CD4-positive, alpha-beta T cell treated with Interleukin-21 for 1 hour (primary cell): ENCODE measurements around the gene MUCL3.
A peak's percentile ranks its signal among the peaks of the same experiment; 100 is the strongest.
"Not testable (repeated sequence)": the region's sequence is repeated elsewhere in the genome, so short reads cannot be mapped to it uniquely, and the experiment has no call there.

ENCODE experiments used
- DNase-seq: peaks from one replicate; pipeline ENCODE4 v3.0.0-alpha.2; 2020

Gene MUCL3

DNA sequence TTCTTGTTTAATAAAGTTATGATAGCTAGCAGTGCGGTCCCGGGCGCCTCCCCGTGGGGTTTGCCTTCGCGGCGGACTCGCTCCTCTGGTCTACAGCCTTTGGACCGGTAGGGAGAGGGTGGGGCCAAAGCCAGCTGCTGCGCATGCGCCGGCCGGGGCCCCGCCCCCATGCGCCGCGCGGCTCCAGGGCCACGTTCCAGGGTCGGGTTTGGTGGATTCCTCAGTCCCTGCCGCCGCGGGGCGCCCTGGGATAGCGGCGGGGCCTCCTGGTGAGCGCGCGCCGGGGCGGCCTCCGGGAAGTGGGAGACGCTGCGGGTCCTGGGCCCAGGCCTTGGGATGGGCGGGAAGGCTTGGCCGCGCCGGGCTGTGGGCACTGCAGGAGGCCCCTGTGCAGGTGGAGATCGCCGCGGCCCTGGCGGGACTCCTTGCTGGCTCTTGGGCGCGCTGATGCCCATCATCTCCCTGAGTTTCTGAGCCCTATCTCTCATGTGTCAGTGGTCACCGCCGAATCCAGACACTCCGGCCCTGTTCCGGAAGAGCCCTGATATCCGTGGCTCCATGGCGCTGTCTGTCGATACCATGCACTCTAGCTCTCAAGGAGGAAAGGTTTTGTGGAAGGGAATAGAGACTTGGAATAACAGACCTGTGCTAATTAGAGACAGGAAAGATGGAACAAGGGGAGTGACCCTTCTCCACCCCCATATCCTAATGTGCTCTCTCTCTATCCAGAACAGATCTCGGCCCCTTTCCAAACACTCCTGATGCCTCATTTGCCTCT lies 26.5 kb upstream of the MUCL3 start, which contains the start of gene VARS2:
Gene VARS2, plus strand, starts transcription at position 163 of the 778 bp plus-strand sequence. Its CDS starts 599 bp downstream, at position 762.
- peak; percentile 91 for DNase-seq

DNA sequence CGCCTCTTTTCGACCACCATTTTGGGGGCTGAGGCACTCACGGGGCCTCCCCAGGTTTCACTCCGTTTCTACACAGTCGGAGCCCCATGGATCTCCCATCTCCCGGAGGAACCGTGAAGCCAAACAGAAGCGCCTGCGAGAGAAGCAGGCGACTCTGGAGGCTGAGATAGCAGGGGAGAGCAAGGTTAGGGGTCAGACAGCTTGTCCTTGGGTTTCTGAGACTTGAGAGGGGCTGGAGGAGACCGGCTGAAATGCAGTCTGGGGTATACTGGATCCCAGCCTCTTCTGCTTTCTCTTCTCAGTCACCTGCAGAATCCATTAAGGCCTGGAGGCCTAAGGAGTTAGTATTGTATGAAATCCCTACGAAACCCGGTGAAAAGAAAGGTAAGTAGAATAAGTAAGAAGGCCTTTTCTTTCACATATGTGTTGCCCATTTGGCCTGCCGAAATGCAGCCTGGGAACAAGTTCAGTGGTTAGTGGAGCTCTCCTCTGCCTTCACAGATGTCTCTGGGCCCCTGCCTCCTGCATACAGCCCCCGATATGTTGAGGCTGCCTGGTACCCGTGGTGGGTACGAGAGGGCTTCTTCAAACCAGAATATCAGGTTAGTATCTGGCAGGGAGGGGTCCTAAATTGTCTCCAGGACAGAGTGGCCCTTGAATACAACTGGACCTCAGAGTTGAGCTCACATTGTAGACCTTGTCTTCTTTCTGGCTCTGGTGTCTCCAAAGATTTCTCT lies 25.8 kb upstream of the MUCL3 start:
- DNase-seq, result no peak

DNA sequence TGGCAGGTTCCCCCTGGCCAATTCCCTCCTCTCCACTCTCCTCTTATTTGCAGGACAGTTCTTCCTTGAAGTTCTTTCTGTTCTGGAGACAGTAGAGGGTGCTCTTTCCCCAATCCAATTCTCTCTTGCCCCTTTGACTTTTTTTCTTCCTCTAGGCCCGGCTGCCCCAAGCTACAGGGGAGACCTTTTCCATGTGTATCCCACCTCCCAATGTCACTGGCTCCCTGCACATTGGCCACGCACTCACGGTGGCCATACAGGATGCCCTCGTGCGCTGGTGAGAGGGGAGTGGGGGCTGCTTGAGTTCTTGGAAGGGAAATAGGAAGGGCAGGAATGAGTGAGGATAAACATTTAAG lies 25.2 kb upstream of the MUCL3 start:
- DNase-seq, result peak; percentile 45

DNA sequence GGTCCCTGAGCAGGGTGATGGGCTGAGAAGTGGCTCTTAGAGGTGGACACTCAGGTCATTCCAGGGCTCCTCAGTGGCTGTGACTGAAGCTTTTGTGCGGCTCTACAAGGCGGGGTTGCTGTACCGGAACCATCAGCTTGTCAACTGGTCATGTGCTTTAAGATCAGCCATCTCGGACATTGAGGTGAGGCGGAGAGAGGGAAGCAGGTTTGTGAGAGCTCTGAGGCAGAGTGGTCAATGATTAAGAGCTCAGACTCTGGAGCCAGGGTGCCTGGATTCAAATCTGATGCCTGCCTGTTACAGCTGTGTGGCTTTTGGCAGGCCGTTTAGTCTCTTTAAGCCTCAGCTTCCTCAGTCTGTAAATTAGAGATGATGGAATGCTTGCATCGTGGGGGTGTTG lies 23.7 kb upstream of the MUCL3 start:
- no peak for DNase-seq

DNA sequence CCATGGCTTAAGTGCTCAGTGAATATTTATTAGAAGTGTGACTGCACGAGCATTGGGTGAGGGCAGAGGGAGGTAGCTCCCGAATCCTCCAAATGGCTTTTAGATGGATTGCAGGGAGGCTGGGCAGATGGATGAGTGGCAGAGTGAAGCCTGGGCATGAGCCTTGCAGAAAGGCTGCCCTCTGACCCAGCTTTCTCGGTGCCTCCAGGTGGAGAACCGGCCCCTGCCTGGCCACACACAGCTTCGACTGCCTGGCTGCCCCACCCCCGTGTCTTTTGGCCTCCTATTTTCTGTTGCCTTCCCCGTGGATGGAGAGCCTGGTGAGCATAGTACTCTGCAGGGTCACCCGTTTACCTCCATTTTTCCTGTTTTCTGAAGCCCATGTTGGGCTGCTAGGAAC lies 23.3 kb upstream of the MUCL3 start:
- no peak for DNase-seq

DNA sequence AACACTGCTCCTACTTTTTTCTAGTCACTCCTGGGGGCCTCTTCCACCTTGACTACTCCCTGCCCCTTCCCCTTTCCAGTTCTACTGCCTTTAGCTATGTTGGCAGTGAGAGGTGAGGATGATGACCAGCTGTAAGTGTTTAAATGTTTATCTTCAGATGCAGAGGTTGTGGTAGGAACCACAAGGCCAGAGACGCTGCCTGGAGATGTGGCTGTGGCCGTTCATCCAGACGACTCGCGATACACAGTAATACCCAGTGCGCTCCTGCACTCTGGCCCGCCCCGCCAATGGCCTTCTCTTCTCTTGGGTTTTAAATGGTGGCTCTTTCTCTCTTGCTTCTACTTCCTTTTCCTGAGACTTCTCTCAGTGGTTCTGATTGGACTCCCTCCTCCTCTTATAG lies 22.1 kb upstream of the MUCL3 start:
- no peak for DNase-seq

DNA sequence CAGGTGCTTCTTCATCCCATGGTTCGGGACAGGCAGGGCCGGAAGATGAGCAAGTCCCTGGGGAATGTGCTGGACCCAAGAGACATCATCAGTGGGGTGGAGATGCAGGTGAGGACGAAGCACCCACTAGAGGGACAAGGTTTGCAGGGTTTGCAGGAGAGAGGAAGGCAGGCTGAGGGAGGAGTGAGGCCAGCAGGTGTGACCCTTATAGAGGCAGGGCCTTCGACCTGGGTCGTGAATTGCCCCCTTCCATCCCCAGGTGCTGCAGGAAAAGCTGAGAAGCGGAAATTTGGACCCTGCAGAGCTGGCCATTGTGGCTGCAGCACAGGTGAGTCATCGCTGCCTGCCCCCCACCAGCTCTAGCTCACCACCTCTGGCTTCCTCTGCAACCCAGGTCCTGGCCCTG lies 18.3 kb upstream of the MUCL3 start:
- no peak for DNase-seq

DNA sequence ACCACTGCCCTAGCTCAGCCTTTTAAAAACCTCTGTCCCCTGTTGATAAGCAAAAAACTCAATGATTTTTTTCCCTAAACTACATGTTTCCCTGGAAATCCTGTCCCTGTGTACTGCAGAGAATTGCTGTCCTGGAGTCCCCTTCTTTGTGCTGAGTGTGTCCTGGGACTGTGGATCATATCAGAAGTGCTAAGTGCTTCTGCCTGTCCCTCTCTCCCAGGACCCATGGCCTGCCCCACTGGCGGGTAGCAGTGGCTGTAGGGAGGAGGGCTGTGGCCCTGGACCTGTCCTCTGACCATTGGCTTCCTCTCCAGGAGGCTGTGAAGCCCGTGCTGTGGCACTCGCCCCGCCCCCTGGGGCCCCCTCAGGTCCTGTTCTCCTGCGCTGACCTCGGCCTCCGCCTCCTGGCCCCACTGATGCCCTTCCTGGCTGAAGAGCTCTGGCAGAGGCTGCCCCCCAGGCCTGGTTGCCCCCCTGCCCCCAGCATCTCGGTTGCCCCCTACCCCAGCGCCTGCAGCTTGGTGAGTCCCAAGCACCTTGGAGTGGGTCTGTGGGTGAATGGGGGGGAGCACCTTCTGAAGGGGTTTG lies 16.6 kb upstream of the MUCL3 start:
- not testable (repeated sequence) for DNase-seq

DNA sequence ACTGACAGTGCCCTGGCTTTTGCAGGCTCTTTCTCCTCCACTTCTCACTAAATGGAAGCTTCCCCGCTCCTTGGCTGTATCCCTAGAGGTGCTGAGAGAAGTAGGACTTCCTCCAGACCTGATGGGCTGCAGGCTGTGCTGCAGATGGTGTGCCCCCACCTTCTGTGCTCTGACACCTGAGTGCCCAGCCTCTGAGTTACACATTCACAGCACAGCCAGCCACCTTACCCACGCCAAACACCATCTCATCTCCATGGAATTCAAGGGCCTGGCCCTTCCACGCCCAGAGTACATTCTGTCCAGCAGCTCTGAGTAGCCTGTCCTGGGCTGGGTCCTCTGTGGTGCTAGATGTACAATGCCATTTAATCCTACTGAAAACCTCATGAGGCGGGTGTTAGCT lies 14.1 kb upstream of the MUCL3 start:
- DNase-seq, result no peak

DNA sequence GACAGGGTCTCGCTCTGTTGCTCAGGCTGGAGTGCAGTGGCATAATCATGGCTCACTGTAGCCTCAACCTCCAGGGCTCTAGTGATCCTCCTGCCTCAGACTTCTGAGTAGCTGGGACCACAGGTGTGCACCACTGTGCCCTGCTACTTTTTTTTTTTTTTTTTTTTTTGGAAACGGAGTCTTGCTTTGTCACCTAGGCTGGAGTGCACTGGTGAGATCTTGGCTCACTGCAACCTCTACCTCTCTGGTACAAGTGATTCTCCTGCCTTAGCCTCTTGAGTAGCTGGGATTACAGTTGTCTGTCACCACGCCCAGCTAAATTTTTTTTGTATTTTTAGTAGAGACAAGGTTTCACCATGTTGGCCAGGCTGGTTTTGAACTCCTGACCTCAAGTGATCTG lies 13.7 kb upstream of the MUCL3 start:
- not testable (repeated sequence) for DNase-seq

DNA sequence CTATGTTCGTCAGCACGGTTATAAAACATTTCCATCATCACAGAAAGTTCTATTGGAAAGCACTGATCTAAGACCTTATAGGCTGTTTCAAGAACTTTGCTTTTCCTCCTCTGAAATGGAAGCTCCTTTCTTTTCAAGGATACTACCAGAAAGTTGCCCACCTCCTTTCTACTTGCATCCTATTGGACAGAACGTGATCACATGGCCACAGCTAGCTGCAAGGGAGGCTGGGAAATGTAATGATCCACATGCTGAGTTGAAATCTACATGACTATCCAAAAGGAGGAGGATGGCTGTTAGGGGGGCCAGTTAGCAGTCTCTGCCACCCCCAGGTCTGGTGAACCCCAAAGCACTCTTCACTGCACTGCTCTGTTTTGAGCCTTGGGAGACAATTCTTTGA lies 12.1 kb upstream of the MUCL3 start:
- DNase-seq, result no peak

DNA sequence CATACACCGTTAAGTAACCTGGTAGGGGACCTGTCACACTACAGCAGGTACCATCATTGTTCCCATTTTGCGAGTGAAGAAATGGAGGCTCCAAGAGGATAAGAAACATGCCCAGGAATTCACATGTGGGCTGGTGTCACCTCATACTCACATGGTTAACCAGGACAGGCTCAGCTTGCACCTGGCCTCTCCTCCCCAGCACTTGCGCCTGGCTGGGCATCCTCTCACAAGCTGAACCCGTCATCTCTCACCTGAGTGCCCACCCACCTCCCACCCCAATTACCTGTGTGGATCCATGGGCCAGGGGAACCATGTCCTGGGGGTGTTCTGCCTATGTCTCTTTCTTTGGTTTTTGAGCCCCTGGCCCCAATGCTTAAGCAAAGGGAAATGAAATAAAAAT lies 10.3 kb upstream of the MUCL3 start:
- no peak for DNase-seq

DNA sequence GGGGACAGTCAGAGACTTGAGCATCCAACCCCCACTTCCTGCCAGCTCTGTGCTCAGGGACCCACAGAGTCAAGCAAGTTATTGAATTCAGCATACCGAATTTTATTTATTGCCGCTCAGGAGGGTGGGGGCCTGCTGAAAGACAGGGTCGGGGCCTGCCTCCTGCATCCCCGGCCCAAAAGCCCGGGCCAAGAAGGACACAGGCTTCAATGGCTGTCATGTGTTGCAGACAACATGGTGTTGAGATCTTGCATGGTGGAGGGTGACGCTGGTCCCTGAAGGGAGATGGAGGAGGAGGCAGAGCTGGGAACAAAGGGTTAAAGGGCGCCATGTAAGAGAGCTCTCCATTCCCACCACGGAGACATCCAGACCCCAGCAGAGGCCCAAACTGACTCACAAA lies 9.5 kb upstream of the MUCL3 start:
- DNase-seq, result no peak

DNA sequence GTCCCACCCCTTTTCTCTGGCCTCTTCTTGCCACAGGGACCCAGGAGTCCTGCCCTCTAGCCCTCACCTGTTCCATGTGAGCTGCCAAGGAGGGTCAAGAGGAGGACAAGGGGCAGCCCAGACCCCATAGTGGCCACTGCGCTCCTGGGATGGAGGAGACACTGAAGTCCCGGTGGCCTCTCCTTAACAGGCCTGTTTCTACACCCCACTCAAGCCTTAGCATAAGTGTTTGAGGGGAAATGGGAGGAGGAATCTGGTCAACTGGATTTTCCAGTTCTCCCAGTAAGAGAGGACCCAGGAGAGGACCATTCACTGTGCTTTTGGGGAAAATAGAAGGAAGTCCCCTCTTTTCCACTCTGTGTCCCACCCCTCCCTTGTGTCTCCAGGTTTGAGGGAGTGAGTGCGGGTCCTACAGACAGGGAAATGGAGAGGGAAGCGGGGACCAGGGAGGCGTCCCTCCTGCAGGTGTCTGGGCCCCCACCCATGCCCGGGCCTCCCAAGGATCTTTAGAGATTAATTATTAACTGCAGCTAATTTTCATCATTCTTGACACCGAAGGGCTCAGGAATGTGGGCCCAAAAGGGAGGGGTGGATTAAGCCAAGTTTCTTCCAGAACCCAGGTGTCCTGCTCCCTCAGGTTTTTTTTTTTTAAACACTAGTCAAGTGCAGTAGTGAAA lies 8.7 kb upstream of the MUCL3 start, which contains the start of gene SFTA2:
Gene SFTA2, minus strand, starts transcription at position 202 of the 677 bp plus-strand sequence. Its CDS starts 74 bp downstream, at position 128.
- no peak for DNase-seq

DNA sequence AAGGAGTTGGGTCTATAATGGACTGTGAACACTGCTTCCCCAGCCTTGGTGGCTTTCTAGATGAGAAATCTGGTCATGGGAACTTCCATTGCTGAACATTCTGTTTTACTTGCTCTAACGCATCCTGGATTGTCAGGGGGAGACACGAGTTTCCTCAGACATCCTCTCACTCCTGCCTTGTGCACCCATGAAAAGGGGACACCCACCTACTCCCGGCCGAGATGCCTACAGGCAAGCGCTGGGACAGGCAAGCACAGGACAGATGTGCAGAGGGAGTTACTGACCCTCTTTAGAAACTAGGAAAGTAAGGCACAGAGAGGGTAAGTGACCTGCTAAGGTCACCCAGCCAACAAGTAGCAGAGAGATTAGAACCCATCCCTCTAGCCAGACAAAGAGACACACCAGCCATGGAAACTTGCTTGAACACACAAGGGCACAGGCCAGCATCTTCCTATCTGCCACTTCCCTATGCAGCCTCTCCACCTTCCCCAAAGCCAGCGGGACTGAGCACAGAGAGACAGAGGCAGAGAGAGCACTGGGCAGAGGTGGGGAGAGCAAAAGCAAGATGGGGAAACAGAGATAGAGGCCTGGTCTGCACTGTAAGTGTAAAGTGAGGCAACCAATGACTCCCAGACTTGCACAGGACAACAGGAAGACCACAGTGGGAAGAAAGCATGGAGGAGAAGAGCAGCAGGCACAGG lies 8.0 kb upstream of the MUCL3 start:
- DNase-seq, result no peak

DNA sequence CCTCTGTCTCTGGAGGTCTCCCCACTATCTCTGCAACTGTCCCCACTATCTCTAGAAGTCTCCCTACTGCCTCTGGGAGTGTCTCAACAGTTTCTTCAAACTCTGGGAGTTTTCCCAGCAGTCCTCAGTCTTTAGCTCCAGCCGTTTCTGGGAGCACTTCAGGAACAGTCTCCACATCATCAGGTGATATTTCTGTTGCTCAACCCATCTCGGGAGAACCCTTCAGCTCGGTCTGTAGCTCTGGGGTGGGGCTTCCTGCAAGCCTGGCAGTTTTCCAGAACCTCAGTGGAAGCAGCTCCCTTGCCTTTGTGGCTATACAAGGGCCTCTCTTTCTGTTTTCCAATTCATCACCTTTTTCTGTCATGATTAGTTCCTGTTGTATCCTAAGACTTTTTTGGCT lies 5.8 kb upstream of the MUCL3 start:
- no peak for DNase-seq

DNA sequence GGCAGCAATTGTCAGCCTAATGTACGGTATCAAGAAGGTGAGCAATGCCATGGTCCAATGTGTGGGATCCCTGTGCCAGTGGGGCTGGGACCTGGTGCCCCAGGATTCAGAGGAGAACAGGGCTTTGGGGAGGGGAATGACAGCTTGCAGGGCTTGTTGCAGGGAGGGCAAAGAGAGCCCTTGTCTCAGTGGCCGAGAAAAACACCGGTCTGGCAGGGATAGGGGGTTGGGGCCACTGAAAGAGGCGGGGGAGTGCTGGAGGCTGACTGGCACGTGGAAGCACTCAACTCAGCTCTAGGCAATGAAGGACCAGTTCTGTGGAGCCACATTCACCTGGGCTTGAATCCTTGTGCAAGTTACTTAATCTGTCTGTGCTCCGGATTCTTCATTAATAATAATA lies 3.5 kb upstream of the MUCL3 start:
- no peak for DNase-seq

DNA sequence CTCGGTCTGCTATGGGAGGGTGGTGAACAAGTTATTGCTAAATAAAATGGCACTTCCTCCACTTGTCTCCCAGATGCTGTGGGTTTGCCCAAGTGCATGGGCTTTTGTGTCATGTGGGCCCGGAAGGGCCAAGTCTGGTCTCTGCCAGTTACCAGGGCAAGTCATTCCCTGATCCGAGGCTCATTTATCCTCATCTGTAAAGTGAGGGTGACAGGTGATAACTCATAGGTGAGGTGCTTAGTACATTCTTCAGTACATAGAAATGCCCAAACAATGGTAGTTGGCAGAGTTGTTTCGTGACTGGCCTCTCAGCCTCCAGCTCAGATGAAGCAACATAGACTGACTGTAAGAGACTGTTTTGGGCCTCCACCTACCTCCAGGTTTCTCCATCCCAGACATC lies 2.0 kb upstream of the MUCL3 start:
- DNase-seq, result no peak

DNA sequence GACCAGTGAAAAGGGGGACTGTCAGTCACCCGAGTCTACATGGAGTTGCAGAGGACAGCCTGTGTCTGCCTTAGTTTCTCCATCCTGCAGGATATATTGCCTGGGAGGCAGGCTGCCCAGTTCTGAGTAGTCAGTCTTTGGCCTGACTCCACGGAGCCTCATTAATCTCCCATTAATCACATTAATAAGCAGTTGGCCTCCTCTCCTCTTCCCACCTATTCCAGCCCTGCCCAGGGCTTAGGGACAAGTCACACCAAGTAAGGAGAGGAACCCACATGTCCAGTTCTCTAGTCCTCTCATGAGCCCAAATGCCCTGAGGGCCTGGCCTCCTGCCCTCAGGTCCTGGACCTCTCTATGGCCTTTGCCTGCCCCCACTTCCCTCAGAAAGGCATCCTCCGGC lies 1.3 kb upstream of the MUCL3 start:
- no peak for DNase-seq

DNA sequence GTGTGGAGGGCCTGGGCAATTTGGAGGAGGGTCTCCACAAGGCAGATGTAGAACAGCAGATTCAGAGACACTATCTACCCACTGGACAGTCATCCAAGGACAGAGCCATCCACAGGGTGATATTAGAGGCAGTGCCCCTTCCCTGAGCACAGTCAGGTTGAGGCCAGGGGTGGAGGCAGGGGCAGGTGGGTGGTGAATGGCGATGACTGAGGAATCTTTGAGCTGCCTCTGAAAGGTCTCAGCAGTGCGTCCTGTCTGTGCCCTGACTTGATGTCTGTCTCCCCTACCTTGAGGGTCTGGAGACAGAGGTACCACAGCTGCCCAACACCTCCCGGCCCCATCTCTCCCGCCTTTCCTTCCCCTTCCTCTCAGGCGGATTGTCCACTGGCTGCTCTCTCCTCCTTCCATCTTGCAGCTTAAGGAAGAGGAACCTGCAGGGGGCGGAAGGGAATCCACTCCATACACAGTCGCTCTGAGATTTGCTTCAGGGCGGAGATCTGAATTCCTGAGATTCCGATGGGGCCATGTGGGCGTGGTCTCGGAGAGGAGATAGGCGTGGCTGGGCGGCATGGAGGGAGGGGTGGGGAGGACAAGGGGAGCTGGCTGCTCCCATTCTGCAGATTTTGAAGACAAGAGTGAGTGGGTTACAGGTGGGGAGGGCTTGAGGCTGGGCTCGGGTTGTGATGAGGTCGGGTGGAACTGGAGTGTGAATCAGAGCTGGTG lies 1.7 kb downstream of the MUCL3 start:
- no peak for DNase-seq

DNA sequence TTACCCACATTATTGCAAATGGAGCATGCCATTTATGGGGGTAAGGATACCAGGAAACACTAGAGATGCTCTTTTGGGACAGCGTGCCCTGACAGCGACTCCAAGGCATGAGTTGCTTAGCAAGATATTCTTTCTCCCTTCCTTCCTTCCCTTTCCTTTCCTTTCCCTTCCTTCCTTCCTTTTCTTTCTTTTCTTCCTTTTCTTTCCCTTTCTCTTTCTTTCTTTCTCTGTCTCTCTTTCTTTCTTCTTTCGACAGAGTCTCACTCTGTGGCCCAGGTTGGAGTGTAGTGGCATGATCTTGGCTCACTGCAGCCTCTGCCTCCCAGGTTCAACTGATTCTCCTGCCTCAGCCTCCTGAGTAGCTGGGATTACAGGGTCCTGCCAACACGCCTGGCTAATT lies 3.3 kb downstream of the MUCL3 start:
- DNase-seq, result no peak

DNA sequence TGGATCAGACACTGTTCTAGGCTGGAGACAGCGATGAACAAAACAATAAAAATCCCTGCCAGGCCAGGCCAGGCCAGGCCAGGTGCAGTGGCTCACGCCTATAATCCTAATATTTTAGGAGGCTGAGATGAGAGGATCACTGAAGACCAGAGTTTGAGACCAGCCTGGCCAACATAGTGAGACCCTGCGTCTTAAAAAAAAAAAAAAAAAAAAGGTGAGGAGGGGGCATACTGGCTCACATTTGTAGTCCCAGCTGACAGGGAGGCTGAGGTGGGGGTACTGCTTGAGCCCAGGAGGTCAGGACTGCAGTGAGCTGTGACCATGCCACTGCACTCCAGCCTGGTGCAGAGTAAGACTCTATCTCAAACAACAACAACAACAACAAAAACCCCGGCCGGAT lies 4.5 kb downstream of the MUCL3 start:
- no peak for DNase-seq
